Measurements from ENCODE around the gene GPNMB.

Gene GPNMB

DNA sequence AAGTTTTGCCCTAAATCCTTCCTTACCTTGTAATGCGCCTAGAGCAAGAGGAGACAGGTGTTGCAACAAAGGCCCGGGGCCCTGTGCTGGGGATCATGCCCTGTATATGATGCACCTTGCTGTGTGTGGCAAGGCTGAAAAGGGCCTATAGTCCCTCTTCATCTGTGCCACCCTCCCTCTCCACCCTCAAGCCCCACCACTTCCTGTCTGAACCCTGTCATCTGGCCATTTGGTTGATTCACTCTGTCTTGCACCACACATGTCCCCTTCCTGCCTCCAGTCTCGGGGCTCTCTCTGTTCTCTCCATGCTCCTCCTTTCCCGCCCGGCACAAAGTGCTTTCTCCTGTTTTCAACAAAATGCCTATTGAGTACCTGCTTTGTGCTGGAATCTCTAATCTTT lies 41.0 kb downstream of the GPNMB start:
- H3K4me3 ChIP-seq (ENCODE audit: low read length), result no peak overlapping the region
- no peak for TF ChIP-seq CTCF (conservative IDR thresholded peaks at IDR 0.05; ENCODE audit: low read depth, low read length)
- no peak for DNase-seq (ENCODE audit: low read depth)

GRCh38 chr7:23290993-23291392 lies 44.4 kb downstream of the GPNMB start:
- no peak overlapping the region for H3K4me3 ChIP-seq (ENCODE audit: low read length)
- no peak for DNase-seq (ENCODE audit: low read depth)
- TF ChIP-seq CTCF (conservative IDR thresholded peaks at IDR 0.05; ENCODE audit: low read depth, low read length), result no peak

DNA sequence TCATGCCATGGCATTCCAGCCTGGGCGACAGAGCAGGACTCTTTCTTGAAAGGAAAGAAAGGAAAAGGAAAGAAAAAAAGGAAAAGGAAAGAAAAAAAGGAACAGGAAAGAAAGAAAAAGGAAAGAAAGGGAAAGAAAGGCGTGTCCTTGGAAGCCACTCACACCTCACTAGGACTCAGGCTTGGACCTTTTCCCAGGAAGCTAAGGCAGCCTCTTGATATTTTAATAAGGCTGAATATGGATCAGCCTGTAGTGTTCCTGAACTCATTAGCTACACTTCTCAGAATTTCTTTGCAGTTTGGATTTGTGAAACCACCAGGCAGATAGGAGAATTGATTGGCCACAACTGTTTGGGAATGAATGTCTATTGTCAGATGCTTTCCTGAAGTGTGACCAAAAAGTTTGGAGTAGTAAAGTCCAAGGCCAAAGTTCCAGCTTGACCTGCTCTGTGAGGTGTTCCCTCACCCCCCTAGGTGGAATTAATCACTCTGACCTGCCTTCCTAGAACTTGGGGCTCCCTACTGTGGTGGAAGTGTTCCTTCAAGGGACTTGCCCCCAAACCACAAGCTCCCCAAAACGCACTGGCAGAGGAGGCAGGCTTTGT lies 45.5 kb downstream of the GPNMB start:
- peak; percentile 51 for DNase-seq (ENCODE audit: low read depth)
- TF ChIP-seq CTCF (conservative IDR thresholded peaks at IDR 0.05; ENCODE audit: low read depth, low read length), result no peak

GRCh38 chr7:23292623-23293022 lies 46.0 kb downstream of the GPNMB start:
- TF ChIP-seq CTCF (conservative IDR thresholded peaks at IDR 0.05; ENCODE audit: low read depth, low read length), result no peak
- H3K4me3 ChIP-seq (ENCODE audit: low read length), result no peak overlapping the region
- no peak for DNase-seq (ENCODE audit: low read depth)

More for the DNA sequence above, 45.5 kb downstream of the GPNMB start:
- H3K4me3 ChIP-seq (ENCODE audit: low read length), result no peak overlapping the region

DNA sequence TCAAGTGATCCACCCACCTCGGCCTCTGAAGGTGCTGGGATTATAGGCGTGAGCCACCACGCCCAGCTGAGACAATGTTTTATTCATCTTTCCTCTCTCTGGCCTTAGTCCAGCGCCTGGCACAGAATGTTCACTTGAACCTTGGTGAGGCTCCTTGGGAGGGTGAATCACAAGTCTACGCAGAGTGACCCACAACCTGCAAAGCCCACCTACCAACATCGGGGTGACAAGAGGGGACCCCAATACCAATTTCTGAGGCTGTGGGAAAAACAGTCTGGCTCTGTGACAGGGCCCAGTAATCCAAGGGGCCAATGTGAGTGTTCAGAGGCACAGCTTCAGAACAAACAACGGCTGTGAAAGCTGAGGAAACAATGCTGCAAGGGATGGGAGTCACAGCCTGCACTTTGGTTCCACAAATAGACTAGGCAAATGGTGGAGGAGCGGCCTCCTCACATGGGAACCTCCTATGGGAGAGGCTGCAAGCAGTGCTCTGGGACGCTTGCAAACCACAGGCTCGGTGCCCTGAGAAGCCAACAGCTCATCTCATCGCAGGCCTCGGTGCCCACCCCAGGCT lies 47.0 kb downstream of the GPNMB start:
- H3K4me3 ChIP-seq (ENCODE audit: low read length), result no peak overlapping the region
- no peak for DNase-seq (ENCODE audit: low read depth)
- no peak for TF ChIP-seq CTCF (conservative IDR thresholded peaks at IDR 0.05; ENCODE audit: low read depth, low read length)

DNA sequence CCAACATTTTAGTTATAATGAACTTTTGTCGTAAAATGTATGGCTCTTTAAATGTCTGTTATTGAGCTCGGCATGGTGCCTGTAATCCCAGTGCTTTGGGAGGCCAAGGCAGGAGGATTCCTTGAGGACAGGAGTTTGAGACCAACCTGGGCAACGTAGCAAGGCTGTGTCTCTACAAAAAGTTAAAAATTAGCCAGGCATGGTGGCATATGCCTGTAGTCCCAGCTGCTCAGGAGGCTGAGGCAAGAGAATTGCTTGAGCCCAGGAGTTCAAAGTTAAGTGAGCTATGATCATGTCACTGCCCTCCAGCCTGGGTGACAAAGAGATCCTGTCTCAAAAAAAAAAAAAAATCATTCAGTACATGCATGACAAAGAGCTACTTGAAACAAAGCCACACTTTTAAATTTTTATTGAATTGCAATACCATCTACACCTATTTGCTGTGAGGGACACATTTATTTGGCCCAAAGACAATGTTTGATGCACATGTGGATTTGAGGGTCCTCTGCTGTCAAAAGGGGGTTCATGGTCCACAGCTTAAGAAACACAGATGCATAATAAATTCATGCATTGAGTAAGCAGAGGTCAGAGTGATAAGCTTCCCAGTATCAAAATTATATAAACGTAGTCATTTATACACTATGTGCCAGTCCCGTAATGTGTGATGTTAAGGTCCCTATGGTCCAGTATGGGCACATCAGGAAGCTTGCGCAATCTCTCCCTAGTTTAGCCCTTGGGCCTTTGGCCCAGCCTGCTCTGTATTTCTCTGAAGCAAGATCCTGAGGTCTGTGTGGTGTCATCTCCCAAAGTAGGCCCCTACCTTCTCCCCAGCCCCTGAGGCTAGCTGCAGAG lies 48.2 kb downstream of the GPNMB start:
- TF ChIP-seq CTCF (conservative IDR thresholded peaks at IDR 0.05; ENCODE audit: low read depth, low read length), result no peak

GRCh38 chr7:23295401-23295697 lies 48.8 kb downstream of the GPNMB start:
- no peak for TF ChIP-seq CTCF (conservative IDR thresholded peaks at IDR 0.05; ENCODE audit: low read depth, low read length)
- no peak for DNase-seq (ENCODE audit: low read depth)
- no peak overlapping the region for H3K4me3 ChIP-seq (ENCODE audit: low read length)

More for the DNA sequence above, 48.2 kb downstream of the GPNMB start:
- no peak for DNase-seq (ENCODE audit: low read depth)
- no peak overlapping the region for H3K4me3 ChIP-seq (ENCODE audit: low read length)

All from retinal pigment epithelial cell (primary cell).